ENCODE results near the gene MYO15B. TPM values are rescaled to one million over a fixed set of nuclear protein-coding genes. Genes with fewer than 3 reads are reported as not detected.

Gene MYO15B
- total and polyA plus RNA-seq, 8 donors = 67.7 to 515 (median 150) TPM

GRCh38 chr17:75662511-75662910 is 74.9 kb downstream of the MYO15B start:
- Histone ChIP-seq H3K36me3 (peaks cover 15 to 71% (median 65%) of the 10 kb centered on the region in 4 donors), H3K27ac (no peak overlapping the region), H3K4me1 (peaks cover 10 to 20% (median 17%) of the 10 kb centered on the region in 4 donors), H3K27me3 (no peaks in the 10 kb centered on the region), H3K9me3 (no peaks in the 10 kb centered on the region), H3K4me3 (no peak overlapping the region)
- DNase-seq = no peak
- TF ChIP-seq POLR2AphosphoS5 (IDR thresholded peaks at IDR 0.05) (no peak), EP300 (IDR thresholded peaks at IDR 0.05) (no peak), POLR2A (IDR thresholded peaks at IDR 0.05) (no peak)
- TF ChIP-seq, protein P1, sequence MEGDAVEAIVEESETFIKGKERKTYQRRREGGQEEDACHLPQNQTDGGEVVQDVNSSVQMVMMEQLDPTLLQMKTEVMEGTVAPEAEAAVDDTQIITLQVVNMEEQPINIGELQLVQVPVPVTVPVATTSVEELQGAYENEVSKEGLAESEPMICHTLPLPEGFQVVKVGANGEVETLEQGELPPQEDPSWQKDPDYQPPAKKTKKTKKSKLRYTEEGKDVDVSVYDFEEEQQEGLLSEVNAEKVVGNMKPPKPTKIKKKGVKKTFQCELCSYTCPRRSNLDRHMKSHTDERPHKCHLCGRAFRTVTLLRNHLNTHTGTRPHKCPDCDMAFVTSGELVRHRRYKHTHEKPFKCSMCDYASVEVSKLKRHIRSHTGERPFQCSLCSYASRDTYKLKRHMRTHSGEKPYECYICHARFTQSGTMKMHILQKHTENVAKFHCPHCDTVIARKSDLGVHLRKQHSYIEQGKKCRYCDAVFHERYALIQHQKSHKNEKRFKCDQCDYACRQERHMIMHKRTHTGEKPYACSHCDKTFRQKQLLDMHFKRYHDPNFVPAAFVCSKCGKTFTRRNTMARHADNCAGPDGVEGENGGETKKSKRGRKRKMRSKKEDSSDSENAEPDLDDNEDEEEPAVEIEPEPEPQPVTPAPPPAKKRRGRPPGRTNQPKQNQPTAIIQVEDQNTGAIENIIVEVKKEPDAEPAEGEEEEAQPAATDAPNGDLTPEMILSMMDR (IDR thresholded peaks at IDR 0.05) = no peak
- intact Hi-C loops (cut with DNase I; ENCODE audit: low total_unique reads) = no loop called here
- 92 to 99% (median 97%) methylated on average over 9 of the region's 9 CpGs for WGBS, 5 donors

DNA sequence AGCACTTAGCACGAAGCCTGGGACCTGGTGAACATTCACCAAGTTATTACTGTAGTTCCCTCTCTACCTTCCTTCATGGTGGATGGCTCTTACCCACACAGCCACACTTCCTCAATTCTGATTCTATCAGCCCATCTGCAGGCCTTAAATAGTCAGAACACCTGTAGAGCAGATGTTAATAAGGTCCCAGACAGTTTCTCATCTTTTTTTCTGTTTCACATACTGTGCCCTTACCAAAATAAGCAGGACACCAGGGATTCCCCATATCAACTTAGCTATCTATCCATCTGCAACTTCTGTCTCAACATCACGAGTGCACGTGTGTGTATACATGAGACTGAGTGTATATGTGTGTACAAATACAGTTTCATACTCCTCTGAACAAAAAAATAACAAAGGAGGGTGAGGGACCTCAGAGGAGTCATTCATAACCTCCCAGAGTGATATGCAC is 76.5 kb downstream of the MYO15B start:
- Histone ChIP-seq H3K9me3 (no peaks in the 10 kb centered on the region), H3K4me1 (peaks cover 22 to 34% (median 32%) of the 10 kb centered on the region in 4 donors), H3K4me3 (no peak overlapping the region), H3K27me3 (no peaks in the 10 kb centered on the region), H3K36me3 (peaks cover 17 to 65% (median 60%) of the 10 kb centered on the region in 4 donors), H3K27ac (no peak overlapping the region)
- intact Hi-C loops (cut with DNase I; ENCODE audit: low total_unique reads) = no loop called here
- WGBS, 5 donors = 77 to 92% (median 88%) methylated on average over 3 of the region's 3 CpGs
- DNase-seq = no peak
- TF ChIP-seq EP300 (IDR thresholded peaks at IDR 0.05) = no peak
- no peak for TF ChIP-seq POLR2AphosphoS5 (IDR thresholded peaks at IDR 0.05)
- no peak for TF ChIP-seq POLR2A (IDR thresholded peaks at IDR 0.05)
- TF ChIP-seq, protein P1 (IDR thresholded peaks at IDR 0.05) = no peak

DNA sequence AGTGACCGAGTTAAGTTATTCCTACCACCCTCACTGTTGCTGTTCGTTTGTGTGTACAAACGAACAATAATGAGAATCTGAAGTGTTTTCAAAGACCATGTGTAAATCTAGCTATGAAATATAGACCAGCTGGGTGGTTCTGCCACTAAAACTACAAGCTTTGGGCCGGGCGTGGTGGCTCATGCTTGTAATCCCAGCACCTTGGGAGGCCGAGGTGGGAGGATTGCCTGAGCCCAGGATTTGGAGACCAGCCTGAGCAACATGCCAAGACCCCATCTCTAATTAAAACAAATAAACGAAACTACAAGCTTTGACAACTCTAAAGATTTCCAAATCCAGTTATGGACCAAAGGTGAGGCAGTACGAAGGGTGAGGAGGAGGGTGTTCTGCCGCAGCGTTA is 78.4 kb downstream of the MYO15B start:
- TF ChIP-seq POLR2AphosphoS5 (IDR thresholded peaks at IDR 0.05) = no peak
- no peak for DNase-seq
- Histone ChIP-seq H3K4me1 (peaks cover 22 to 51% (median 41%) of the 10 kb centered on the region in 4 donors), H3K9me3 (no peaks in the 10 kb centered on the region), H3K27me3 (no peaks in the 10 kb centered on the region), H3K27ac (peak overlapping the region in 1 of 5 donors; percentile 95), H3K4me3 (peak overlapping the region in 3 of 4 donors; percentile 92 to 94 (median 93)), H3K36me3 (peaks cover 24 to 65% (median 60%) of the 10 kb centered on the region in 4 donors)
- 82 to 87% (median 83%) methylated on average over 10 of the region's 10 CpGs for WGBS, 5 donors
- intact Hi-C loops (cut with DNase I; ENCODE audit: low total_unique reads) = loop anchor here (5.0 kb wide), 1 partner anchor 91 kb away; no protein-coding TSS in a partner anchor

GRCh38 chr17:75666959-75667790 is 79.6 kb downstream of the MYO15B start, which contains the start of the genes RECQL5 and SAP30BP:
TSS of gene RECQL5 (minus strand) at chr17:75667154. CDS start at chr17:75666557, 597 bp downstream.
TSS of gene SAP30BP (plus strand) at chr17:75667338. CDS start at chr17:75667373, 35 bp downstream.
- TF ChIP-seq, protein P1 (IDR thresholded peaks at IDR 0.05) = peak in 1 of 7 experiments; percentile 38
- TF ChIP-seq POLR2AphosphoS5 (IDR thresholded peaks at IDR 0.05) (peak; percentile 81 to 93 (median 92)), EP300 (IDR thresholded peaks at IDR 0.05) (no peak), POLR2A (IDR thresholded peaks at IDR 0.05) (peak in 2 of 4 donors; percentile 55 to 59)
- peak; percentile 99 for DNase-seq
- Histone ChIP-seq H3K9me3 (no peaks in the 10 kb centered on the region), H3K27ac (peak within 1 kb of the TSS; percentile 84 to 98 (median 95)), H3K27me3 (no peaks in the 10 kb centered on the region), H3K4me1 (peaks cover 22 to 60% (median 42%) of the 10 kb centered on the region in 4 donors), H3K36me3 (peaks cover 21 to 65% (median 60%) of the 10 kb centered on the region in 4 donors), H3K4me3 (peak within 1 kb of the TSS; percentile 92 to 96 (median 94))
- WGBS, 5 donors = 0 to 1% (median 0%) methylated on average over 54 to 55 of the region's 55 CpGs
- intact Hi-C loops (cut with DNase I; ENCODE audit: low total_unique reads) = loop anchor here (5.0 kb wide), 1 partner anchor 90 kb away; no protein-coding TSS in a partner anchor

Data from stomach (tissue), 9 donors.